Germinal center (tissue), 1 donor: ENCODE measurements around the gene GAGE12J.
"Not testable (repeated sequence)": the region's sequence is repeated elsewhere in the genome, so short reads cannot be mapped to it uniquely, and the experiment has no call there.

Source experiments
- DNase-seq: peaks from one replicate; pipeline ENCODE4 v3.0.0; 2012; ENCODE audit warnings: mixed read lengths, low spot score

GAGE12J gene

GRCh38 chrX:49310371-49310770, 11.5 kb upstream of the GAGE12J start:
- DNase-seq = no peak

- DNase-seq = no peak
Measured at GRCh38 chrX:49312176-49312575, 9.7 kb upstream of the GAGE12J start.

DNA sequence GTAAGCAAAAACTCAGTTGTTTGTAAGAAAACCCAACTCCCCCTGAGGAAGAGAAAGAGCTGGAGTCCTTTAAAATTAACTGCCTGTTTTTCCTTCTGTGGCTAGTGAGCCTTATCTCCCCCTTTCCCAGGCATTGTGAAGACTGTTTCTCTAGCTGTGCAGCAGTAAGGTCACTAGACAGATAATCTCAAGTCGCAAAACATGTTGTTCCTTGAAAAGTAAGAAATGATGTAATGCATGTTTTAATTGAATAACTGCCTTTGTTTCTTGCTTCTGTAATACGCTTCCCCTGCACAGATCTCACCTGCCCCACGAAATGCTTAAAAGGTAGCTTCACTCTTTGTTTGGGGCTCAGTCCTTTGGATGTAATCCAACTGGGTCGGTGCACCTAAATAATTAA, 5.8 kb upstream of the GAGE12J start:
- no peak for DNase-seq

DNA sequence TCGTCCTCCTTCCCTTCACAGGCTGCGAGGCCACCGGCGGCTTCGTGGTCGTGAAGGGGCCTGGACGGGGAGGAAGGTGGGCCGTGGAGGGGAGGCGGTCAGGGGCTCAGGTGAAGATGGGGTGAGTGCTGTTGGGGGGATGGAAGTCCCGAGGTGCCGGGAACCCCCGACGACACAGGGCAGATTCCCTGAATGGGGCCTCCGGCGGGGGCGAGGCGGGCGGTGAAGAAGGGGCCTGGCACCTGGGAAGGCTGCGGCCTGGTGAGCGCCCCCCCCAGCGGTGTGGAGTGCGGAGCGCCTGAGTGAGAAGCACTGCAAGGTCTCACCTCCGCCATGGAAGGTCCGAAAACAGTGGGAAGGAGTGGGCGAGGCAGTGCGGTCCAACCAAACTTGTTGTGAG, 429 bp downstream of the GAGE12J start:
- not testable (repeated sequence) for DNase-seq

DNA sequence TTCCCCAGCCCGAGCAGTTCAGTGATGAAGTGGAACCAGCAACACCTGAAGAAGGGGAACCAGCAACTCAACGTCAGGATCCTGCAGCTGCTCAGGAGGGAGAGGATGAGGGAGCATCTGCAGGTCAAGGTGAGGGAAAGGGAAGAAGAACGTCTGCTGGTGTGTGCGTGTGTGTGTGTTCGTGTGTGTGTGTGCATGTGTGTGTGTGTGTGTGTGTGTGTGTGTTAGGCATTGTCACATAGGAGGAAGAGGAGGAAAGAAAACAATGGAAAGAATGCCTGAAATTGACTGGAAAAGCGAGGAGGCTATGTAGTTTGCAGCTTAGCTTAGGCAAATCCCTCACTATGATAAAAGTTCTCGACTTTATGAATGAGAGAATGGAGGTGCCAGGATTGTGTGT, 1.9 kb downstream of the GAGE12J start:
- not testable (repeated sequence) for DNase-seq

- not testable (repeated sequence) for DNase-seq
Measured at GRCh38 chrX:49330421-49330820, 8.6 kb downstream of the GAGE12J start.

GRCh38 chrX:49331282-49331681, 9.4 kb downstream of the GAGE12J start, which contains the start of gene GAGE13:
TSS of gene GAGE13 (plus strand) at chrX:49331582. CDS start at chrX:49332738, 1,156 bp downstream.
- not testable (repeated sequence) for DNase-seq

DNA sequence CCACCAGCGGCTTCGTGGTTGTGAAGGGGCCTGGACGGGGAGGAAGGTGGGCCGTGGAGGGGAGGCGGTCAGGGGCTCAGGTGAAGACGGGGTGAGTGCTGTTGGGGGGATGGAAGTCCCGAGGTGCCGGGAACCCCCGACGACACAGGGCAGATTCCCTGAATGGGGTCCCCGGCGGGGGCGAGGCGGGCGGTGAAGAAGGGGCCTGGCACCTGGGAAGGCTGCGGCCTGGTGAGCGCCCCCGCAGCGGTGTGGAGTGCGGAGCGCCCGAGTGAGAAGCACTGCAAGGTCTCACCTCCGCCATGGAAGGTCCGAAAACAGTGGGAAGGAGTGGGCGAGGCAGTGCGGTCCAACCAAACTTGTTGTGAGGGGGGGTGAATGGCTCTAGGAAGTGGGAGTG, 10.0 kb downstream of the GAGE12J start:
- not testable (repeated sequence) for DNase-seq

GRCh38 chrX:49341449-49341848, 19.6 kb downstream of the GAGE12J start:
- not testable (repeated sequence) for DNase-seq

GRCh38 chrX:49344496-49345175, 22.8 kb downstream of the GAGE12J start:
- DNase-seq = not testable (repeated sequence)

DNA sequence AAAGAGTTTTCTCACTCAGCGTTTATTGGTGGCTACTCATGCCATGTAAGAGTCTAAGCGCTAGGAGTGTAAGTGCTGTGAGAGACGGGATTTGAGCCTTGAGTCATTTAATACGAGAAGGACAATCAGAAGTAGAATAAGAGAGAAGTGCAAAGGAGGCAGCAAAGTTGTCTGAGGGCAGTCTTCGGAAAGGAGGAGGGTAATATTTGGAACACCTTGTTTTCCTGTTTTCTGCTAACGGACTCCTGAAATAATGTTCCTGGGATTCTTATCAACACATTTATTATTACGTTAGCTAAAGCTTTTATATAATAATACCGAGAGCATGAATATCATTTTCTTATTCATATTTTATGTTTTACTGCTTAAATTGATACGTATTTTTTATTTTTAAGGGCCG, 23.6 kb downstream of the GAGE12J start:
- DNase-seq = not testable (repeated sequence)

GRCh38 chrX:49346150-49346549, 24.3 kb downstream of the GAGE12J start:
- not testable (repeated sequence) for DNase-seq
